Astrocyte (in vitro differentiated cells and primary cell): ENCODE data around the gene SMARCA4.

ENCODE experiments used
- EZH2 ChIP-seq: IDR thresholded peaks from 2 replicates; pipeline ENCODE4 v1.6.1; 2012; ENCODE audit warnings: mild to moderate bottlenecking, low read length, inconsistent platforms; ENCODE audit not compliant: insufficient read depth
- TF ChIP-seq, protein P1 (sequence below): IDR thresholded peaks from 2 replicates; pipeline ENCODE4 v1.5.1; 2011; ENCODE audit warnings: low read depth, mild to moderate bottlenecking, inconsistent platforms, low read length, moderate library complexity; ENCODE audit not compliant: insufficient read depth

DNA sequence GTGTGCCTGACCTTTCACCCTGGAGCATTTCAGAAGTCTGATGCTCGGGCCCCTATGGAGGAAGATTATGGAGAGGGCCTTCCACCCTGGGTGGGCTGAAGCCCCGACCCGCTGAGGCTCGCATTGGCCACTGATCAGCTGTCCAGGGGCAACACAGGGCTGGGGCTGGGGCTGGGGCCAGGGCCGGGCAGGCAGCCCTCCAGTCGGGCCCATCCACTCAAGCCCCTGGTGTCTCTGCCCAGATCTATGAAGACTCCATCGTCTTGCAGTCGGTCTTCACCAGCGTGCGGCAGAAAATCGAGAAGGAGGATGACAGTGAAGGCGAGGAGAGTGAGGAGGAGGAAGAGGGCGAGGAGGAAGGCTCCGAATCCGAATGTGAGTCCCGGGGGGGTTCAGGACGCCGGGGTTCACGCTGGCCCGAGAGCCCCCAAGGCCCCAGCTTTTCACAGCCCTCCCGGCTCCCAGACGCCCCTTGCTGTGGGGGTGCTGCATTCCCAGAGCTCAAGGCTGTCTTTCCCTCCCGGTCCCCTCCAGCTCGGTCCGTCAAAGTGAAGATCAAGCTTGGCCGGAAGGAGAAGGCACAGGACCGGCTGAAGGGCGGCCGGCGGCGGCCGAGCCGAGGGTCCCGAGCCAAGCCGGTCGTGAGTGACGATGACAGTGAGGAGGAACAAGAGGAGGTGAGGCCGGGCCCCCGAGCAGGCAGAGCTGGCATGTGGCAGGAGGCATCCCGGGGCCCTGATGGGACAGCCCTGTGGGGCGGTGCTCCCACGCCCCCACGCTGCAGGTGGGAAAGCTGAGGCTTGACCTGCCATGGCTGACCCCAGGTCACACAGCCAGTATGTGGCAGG, 98.9 kb downstream of the SMARCA4 start:
- no peak for TF ChIP-seq EZH2
- TF ChIP-seq, protein P1, sequence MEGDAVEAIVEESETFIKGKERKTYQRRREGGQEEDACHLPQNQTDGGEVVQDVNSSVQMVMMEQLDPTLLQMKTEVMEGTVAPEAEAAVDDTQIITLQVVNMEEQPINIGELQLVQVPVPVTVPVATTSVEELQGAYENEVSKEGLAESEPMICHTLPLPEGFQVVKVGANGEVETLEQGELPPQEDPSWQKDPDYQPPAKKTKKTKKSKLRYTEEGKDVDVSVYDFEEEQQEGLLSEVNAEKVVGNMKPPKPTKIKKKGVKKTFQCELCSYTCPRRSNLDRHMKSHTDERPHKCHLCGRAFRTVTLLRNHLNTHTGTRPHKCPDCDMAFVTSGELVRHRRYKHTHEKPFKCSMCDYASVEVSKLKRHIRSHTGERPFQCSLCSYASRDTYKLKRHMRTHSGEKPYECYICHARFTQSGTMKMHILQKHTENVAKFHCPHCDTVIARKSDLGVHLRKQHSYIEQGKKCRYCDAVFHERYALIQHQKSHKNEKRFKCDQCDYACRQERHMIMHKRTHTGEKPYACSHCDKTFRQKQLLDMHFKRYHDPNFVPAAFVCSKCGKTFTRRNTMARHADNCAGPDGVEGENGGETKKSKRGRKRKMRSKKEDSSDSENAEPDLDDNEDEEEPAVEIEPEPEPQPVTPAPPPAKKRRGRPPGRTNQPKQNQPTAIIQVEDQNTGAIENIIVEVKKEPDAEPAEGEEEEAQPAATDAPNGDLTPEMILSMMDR, result no peak
